Nephron (organoid): ENCODE data around the gene SLC17A8.

Experiments used
- H3K27ac Mint-ChIP-seq, 3 experiments: 2 replicates each; pipeline ENCODE4 v1.8.0; 2020; ENCODE audit warnings: mixed read lengths in 3 of 3, mild to moderate bottlenecking in 2 of 3, moderate library complexity in 1 of 3
- H3K27me3 Mint-ChIP-seq: 2 replicates; pipeline ENCODE4 v1.8.0; 2021; ENCODE audit warnings: low read depth, mild to moderate bottlenecking, moderate library complexity, mixed read lengths
- H3K36me3 Mint-ChIP-seq: 2 replicates; pipeline ENCODE4 v1.8.0; 2020; ENCODE audit warnings: low read depth, mixed read lengths
- H3K4me1 Mint-ChIP-seq: 2 replicates; pipeline ENCODE4 v1.8.0; 2020; ENCODE audit warnings: mixed read lengths
- H3K4me3 Mint-ChIP-seq, 3 experiments: 2 replicates each; pipeline ENCODE4 v1.8.0; 2020; ENCODE audit warnings: mild to moderate bottlenecking in 3 of 3, mixed read lengths in 3 of 3, moderate library complexity in 2 of 3
- H3K9me3 Mint-ChIP-seq: 2 replicates; pipeline ENCODE4 v1.8.0; 2020; ENCODE audit warnings: mixed read lengths
- TF ChIP-seq, protein P1 (sequence below), 3 experiments: fragments of 200-600 bp; sonication (generic); IDR thresholded peaks; one replicate each; pipeline ENCODE4 v1.5.0; 2021; ENCODE audit warnings: antibody characterized with exemption in 3 of 3; ENCODE audit not compliant: unreplicated experiment in 3 of 3

Gene SLC17A8

DNA sequence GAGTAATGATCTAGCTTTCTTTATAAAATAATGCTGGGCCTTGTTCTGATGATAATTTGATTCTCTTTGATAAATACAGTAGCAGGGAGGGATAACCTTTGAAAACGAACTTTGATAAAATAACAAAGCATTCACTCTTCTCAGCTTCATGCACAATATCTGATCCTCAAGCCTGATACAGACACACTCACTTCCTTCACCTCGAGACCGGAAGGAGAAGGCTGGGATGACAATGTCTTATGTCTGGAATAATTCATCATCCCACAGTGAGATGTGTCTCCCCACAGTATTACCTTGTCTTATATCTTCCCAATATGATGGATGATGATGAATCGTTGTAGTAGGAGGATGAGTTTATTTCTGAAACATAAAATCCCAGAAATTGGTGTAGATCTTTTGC is 101.3 kb downstream of the SLC17A8 start:
- no peaks in the 10 kb centered on the region for H3K9me3 Mint-ChIP-seq
- H3K4me1 Mint-ChIP-seq = no peaks in the 10 kb centered on the region
- TF ChIP-seq, protein P1, sequence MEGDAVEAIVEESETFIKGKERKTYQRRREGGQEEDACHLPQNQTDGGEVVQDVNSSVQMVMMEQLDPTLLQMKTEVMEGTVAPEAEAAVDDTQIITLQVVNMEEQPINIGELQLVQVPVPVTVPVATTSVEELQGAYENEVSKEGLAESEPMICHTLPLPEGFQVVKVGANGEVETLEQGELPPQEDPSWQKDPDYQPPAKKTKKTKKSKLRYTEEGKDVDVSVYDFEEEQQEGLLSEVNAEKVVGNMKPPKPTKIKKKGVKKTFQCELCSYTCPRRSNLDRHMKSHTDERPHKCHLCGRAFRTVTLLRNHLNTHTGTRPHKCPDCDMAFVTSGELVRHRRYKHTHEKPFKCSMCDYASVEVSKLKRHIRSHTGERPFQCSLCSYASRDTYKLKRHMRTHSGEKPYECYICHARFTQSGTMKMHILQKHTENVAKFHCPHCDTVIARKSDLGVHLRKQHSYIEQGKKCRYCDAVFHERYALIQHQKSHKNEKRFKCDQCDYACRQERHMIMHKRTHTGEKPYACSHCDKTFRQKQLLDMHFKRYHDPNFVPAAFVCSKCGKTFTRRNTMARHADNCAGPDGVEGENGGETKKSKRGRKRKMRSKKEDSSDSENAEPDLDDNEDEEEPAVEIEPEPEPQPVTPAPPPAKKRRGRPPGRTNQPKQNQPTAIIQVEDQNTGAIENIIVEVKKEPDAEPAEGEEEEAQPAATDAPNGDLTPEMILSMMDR (IDR thresholded peaks at IDR 0.05; ENCODE audit: unreplicated experiment in 3 of 3) = no peak
- no peak overlapping the region for H3K4me3 Mint-ChIP-seq
- H3K27me3 Mint-ChIP-seq = peaks cover 10% of the 10 kb centered on the region
- no peaks in the 10 kb centered on the region for H3K36me3 Mint-ChIP-seq
- H3K27ac Mint-ChIP-seq = no peak overlapping the region

DNA sequence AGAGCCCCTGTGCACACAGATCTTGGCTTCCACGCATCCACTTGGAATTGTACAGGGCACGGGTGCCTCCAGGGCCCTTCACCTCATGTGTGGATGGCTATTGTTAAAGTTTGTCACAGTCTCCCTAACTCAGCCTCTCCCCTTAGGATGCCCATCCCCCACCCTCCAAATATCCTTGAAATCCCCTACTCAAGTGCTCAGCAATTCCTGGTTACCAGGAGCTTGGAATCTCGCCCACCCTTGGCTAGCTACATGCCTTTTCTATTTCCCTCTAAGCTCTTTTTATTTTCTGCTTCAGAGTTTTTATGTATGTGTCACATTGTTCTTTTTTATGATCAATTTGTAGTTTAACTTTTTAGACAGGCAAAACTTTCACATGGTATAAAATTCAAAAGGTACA is 103.8 kb downstream of the SLC17A8 start:
- no peaks in the 10 kb centered on the region for H3K4me1 Mint-ChIP-seq
- no peaks in the 10 kb centered on the region for H3K36me3 Mint-ChIP-seq
- TF ChIP-seq, protein P1 (IDR thresholded peaks at IDR 0.05; ENCODE audit: unreplicated experiment in 3 of 3) = no peak
- H3K4me3 Mint-ChIP-seq = no peak overlapping the region
- H3K27ac Mint-ChIP-seq = no peak overlapping the region
- peaks cover 10% of the 10 kb centered on the region for H3K27me3 Mint-ChIP-seq
- no peaks in the 10 kb centered on the region for H3K9me3 Mint-ChIP-seq

DNA sequence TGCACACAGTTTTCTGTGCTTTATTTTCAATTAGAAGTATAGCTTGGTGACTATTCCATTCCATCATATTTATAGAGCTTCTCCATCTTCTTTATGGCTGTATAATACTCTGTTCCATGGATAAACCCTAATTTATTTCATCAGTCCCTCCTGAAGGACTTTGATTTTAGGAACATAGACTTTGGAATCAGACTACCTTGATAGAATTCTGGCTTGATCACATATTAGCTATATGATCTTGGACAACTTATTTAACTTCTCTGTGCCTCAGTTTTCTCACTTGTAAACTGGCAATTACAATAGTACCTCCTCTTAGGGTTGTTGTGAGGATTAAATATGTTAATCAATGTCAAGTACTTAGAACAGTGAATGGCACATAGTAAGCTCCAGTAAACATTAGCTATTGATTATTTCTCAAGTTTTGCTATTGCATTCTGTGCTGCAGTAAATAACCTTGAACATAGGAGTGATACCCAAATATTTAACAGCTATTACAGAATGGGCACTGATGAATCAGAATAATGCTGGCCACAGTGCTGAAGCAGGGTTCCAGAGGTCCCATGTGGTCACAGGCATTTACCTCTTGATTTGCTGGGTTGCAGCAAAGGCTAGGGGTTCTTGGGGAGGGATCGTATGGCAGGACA is 104.6 kb downstream of the SLC17A8 start:
- peaks cover 10% of the 10 kb centered on the region for H3K27me3 Mint-ChIP-seq
- TF ChIP-seq, protein P1 (IDR thresholded peaks at IDR 0.05; ENCODE audit: unreplicated experiment in 3 of 3) = no peak

DNA sequence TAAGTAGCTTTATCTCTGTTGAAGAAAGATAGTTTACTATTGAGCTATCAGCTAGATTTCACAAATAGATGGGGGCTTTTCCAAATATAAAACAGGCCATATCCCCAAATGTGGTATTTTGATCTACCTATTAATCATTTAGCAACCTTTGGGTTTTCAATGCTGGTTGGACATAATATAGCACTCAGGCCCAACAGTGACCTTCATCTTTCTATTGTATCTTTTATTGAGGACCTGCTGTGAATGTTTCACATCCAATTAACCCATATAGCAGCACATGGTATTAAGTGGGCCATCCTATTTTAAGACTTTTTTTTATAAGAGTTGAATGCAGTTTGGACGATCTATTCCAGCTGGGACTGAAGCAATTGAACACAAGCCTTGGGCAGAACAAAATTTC is 106.8 kb downstream of the SLC17A8 start:
- no peaks in the 10 kb centered on the region for H3K4me1 Mint-ChIP-seq
- no peaks in the 10 kb centered on the region for H3K36me3 Mint-ChIP-seq
- peaks cover 3% of the 10 kb centered on the region for H3K27me3 Mint-ChIP-seq
- H3K4me3 Mint-ChIP-seq = no peak overlapping the region
- no peaks in the 10 kb centered on the region for H3K9me3 Mint-ChIP-seq
- TF ChIP-seq, protein P1 (IDR thresholded peaks at IDR 0.05; ENCODE audit: unreplicated experiment in 3 of 3) = no peak
- no peak overlapping the region for H3K27ac Mint-ChIP-seq

More for the DNA sequence above, 104.6 kb downstream of the SLC17A8 start:
- Mint-ChIP-seq H3K4me3 (no peak overlapping the region), H3K27ac (no peak overlapping the region), H3K36me3 (no peaks in the 10 kb centered on the region), H3K9me3 (no peaks in the 10 kb centered on the region), H3K4me1 (no peaks in the 10 kb centered on the region)

DNA sequence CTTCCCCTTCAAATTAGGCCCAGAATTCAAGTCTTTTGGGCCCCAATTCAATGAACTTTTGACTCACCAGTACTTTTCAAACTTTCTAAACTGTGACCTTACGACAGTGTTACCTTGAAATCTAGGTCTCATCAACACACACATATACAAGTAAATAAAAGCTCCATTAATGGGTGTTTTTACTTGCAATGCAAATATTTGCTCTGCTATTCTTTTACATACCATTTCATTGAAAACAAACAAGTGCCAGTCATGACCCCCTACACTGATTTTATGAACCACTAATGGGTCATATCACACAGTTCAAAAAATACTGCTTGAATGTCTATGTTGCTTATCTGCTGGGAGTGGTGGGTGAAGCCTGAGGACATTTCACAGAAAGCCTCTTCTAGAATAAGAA is 107.7 kb downstream of the SLC17A8 start:
- Mint-ChIP-seq H3K4me3 (no peak overlapping the region), H3K9me3 (no peaks in the 10 kb centered on the region), H3K27ac (no peak overlapping the region), H3K4me1 (no peaks in the 10 kb centered on the region), H3K36me3 (no peaks in the 10 kb centered on the region), H3K27me3 (no peaks in the 10 kb centered on the region)
- TF ChIP-seq, protein P1 (IDR thresholded peaks at IDR 0.05; ENCODE audit: unreplicated experiment in 3 of 3) = no peak

DNA sequence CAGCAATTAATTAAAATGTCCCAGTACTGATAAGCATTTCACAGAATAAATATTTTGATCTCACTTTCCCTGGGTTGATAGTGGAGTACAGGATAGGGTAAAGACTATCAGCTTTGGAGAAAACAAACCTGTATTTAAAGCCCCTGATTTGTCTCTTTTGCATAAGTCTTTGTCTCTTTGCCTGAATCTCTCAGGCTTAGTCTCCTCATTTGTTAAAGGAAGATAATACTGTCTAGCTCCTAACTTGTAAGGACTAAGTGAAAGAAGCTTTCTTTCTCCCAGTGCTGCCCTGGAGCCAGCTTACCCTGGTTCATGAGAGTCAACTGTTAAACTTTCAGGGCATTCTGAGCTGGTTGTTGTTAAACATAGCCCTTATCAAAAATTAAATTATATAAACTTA is 111.3 kb downstream of the SLC17A8 start:
- H3K36me3 Mint-ChIP-seq = no peaks in the 10 kb centered on the region
- no peaks in the 10 kb centered on the region for H3K27me3 Mint-ChIP-seq
- TF ChIP-seq, protein P1 (IDR thresholded peaks at IDR 0.05; ENCODE audit: unreplicated experiment in 3 of 3) = no peak
- no peaks in the 10 kb centered on the region for H3K9me3 Mint-ChIP-seq
- no peak overlapping the region for H3K4me3 Mint-ChIP-seq
- no peaks in the 10 kb centered on the region for H3K4me1 Mint-ChIP-seq
- H3K27ac Mint-ChIP-seq = no peak overlapping the region
